GM19463 (cell line): ENCODE data around the gene ZFAND3.

Experiments used
- ATAC-seq: cut with Tn5 transposase; IDR thresholded peaks from one replicate; pipeline ENCODE4 v1.9.1; 2021; ENCODE audit warnings: mild to moderate bottlenecking, moderate library complexity; ENCODE audit not compliant: unreplicated experiment

Gene ZFAND3

GRCh38 chr6:38068854-38069590, 249.5 kb downstream of the ZFAND3 start:
- no peak for ATAC-seq

- ATAC-seq = no peak
Measured at GRCh38 chr6:38077488-38078030, 258.0 kb downstream of the ZFAND3 start.

GRCh38 chr6:38078671-38079070, 259.1 kb downstream of the ZFAND3 start:
- no peak for ATAC-seq

- ATAC-seq = no peak
Measured at GRCh38 chr6:38079107-38079506, 259.6 kb downstream of the ZFAND3 start.

GRCh38 chr6:38079537-38079936, 260.0 kb downstream of the ZFAND3 start:
- ATAC-seq = no peak

GRCh38 chr6:38080360-38080759, 260.8 kb downstream of the ZFAND3 start:
- ATAC-seq = no peak

- ATAC-seq = no peak
Measured at GRCh38 chr6:38080889-38081288, 261.4 kb downstream of the ZFAND3 start.

- no peak for ATAC-seq
Measured at GRCh38 chr6:38085031-38085430, 265.5 kb downstream of the ZFAND3 start.

GRCh38 chr6:38086346-38086745, 266.8 kb downstream of the ZFAND3 start:
- no peak for ATAC-seq

- ATAC-seq = no peak
Measured at GRCh38 chr6:38088010-38088409, 268.5 kb downstream of the ZFAND3 start.

- no peak for ATAC-seq
Measured at GRCh38 chr6:38088829-38089228, 269.3 kb downstream of the ZFAND3 start.

GRCh38 chr6:38091613-38092012, 272.1 kb downstream of the ZFAND3 start:
- ATAC-seq = no peak

GRCh38 chr6:38092465-38092864, 272.9 kb downstream of the ZFAND3 start:
- no peak for ATAC-seq

- no peak for ATAC-seq
Measured at GRCh38 chr6:38092964-38093363, 273.4 kb downstream of the ZFAND3 start.

GRCh38 chr6:38095054-38095453, 275.5 kb downstream of the ZFAND3 start:
- no peak for ATAC-seq

- peak; percentile 42 for ATAC-seq
Measured at GRCh38 chr6:38099221-38099620, 279.7 kb downstream of the ZFAND3 start.

GRCh38 chr6:38100380-38100779, 280.9 kb downstream of the ZFAND3 start:
- peak; percentile 81 for ATAC-seq

GRCh38 chr6:38103921-38104320, 284.4 kb downstream of the ZFAND3 start:
- ATAC-seq = no peak

GRCh38 chr6:38105066-38105465, 285.5 kb downstream of the ZFAND3 start:
- ATAC-seq = no peak

- ATAC-seq = no peak
Measured at GRCh38 chr6:38107073-38107472, 287.5 kb downstream of the ZFAND3 start.

- no peak for ATAC-seq
Measured at GRCh38 chr6:38110481-38110971, 291.0 kb downstream of the ZFAND3 start.

- ATAC-seq = no peak
Measured at GRCh38 chr6:38112181-38112580, 292.7 kb downstream of the ZFAND3 start.
